Stomach (tissue), 9 donors: ENCODE data around the gene PDF. TPM values are rescaled to one million over a fixed set of nuclear protein-coding genes. Genes with fewer than 3 reads are reported as not detected.
"Not testable (repeated sequence)": the region's sequence is repeated elsewhere in the genome, so short reads cannot be mapped to it uniquely, and the experiment has no call there.

Experiments
- DNase-seq, 2 donors: peaks; one replicate each; pipeline versions ENCODE4 v3.0.0 to v3.0.0-alpha.2; 2013 to 2019
- H3K27ac ChIP-seq, 5 donors: fragments of 200-600 bp in 4 of 5; sonication (generic) in 4 of 5; one replicate each; pipeline ENCODE4 v1.5.1; 2013 to 2019; ENCODE audit warnings: mild to moderate bottlenecking in 1 of 5, moderate library complexity in 1 of 5
- H3K27me3 ChIP-seq, 3 donors: fragments of 200-600 bp; sonication (generic); one replicate each; pipeline ENCODE4 v1.5.1; 2017 to 2019; ENCODE audit warnings: mixed run types in 1 of 3
- H3K36me3 ChIP-seq, 4 donors: fragments of 200-600 bp; sonication (generic); 1 replicate in 3 of 4; 2 replicates in 1 of 4; pipeline ENCODE4 v1.5.1; 2016 to 2019
- H3K4me1 ChIP-seq, 4 donors: fragments of 200-600 bp; sonication (generic); one replicate each; pipeline ENCODE4 v1.5.1; 2016 to 2019
- H3K4me3 ChIP-seq, 4 donors: fragments of 200-600 bp; sonication (generic) in 3 of 4; one replicate each; pipeline ENCODE4 v1.5.1; 2016 to 2019; ENCODE audit warnings: mild to moderate bottlenecking in 1 of 4
- H3K9me3 ChIP-seq, 4 donors: fragments of 200-600 bp; sonication (generic); one replicate each; pipeline ENCODE4 v1.5.1; 2016 to 2019
- CTCF ChIP-seq, 7 experiments: fragments of 450-650 bp in 4 of 7; fragments of 200-600 bp in 3 of 7; sonication (generic) in 3 of 7; IDR thresholded peaks; one replicate each; pipeline ENCODE4 v1.5.1; 2016 to 2019; ENCODE audit warnings: antibody characterized with exemption in 7 of 7, control low read depth in 2 of 7, mild to moderate bottlenecking in 1 of 7
- EP300 ChIP-seq: sonication (generic); formaldehyde crosslinking; IDR thresholded peaks from one replicate; pipeline ENCODE4 v1.6.1; 2017; ENCODE audit warnings: antibody characterized with exemption
- POLR2A ChIP-seq, 4 donors: fragments of 450-650 bp; IDR thresholded peaks; one replicate each; pipeline ENCODE4 v1.6.1; 2016; ENCODE audit warnings: antibody characterized with exemption in 4 of 4, control low read depth in 2 of 4, mild to moderate bottlenecking in 1 of 4, moderate library complexity in 1 of 4
- POLR2AphosphoS5 ChIP-seq, 3 donors: sonication (generic); formaldehyde crosslinking; IDR thresholded peaks; one replicate each; pipeline ENCODE4 v1.6.1; 2016; ENCODE audit warnings: antibody characterized with exemption in 3 of 3
- WGBS, 5 donors: extraction: QIAGEN DNeasy Blood & Tissue Kit in 3 of 5; methylation state at CpG; one replicate each; pipeline versions ENCODE4 v1.1.5 to v1.1.7; 2013 to 2018; 5-methylcytosine and 5-hydroxymethylcytosine counted together
- intact Hi-C: fragments of 100-400 bp; cut with DNase I; formaldehyde crosslinking; loops from one replicate; pipeline ENCODE4 v1.15.1; 2023; ENCODE audit warnings: low total_unique reads
- polyA plus RNA-seq, 3 donors: library from polyadenylated mRNA; stranded (reverse); fragments of 200-250 nt; gene quantifications; one replicate each; pipeline ENCODE4 v1.2.3, GENCODE V29; 2013
- total RNA-seq, 5 donors: library from RNA; depleted of rRNA; stranded (reverse); fragments of >200 nt; gene quantifications; one replicate each; pipeline versions ENCODE4 v1.1.0 to v1.2.3, GENCODE V29; 2014 to 2016
- donor health status: healthy with polysubstance abuse.
- donor health status: Bipolar disorder and iron deficiency.
- donor health status: healthy.

The PDF gene
- total and polyA plus RNA-seq, 8 donors = 1.7 to 131 (median 7.9) TPM; not detected in 1

- H3K27ac ChIP-seq = no peak overlapping the region
- no peak for TF ChIP-seq POLR2AphosphoS5 (IDR thresholded peaks at IDR 0.05)
- peaks cover 62 to 100% (median 98%) of the 10 kb centered on the region in 4 donors for H3K36me3 ChIP-seq
- H3K4me1 ChIP-seq = peaks cover 0 to 8% (median 2%) of the 10 kb centered on the region in 4 donors
- DNase-seq = no peak
- H3K9me3 ChIP-seq = no peaks in the 10 kb centered on the region
- no peak overlapping the region for H3K4me3 ChIP-seq
- WGBS, 5 donors = 78 to 88% (median 82%) methylated on average over 7 of the region's 7 CpGs
- no peaks in the 10 kb centered on the region for H3K27me3 ChIP-seq
- intact Hi-C loops = no loop called here
These were observed 37.6 kb upstream of the PDF start for GRCh38 chr16:69367980-69368379.

DNA sequence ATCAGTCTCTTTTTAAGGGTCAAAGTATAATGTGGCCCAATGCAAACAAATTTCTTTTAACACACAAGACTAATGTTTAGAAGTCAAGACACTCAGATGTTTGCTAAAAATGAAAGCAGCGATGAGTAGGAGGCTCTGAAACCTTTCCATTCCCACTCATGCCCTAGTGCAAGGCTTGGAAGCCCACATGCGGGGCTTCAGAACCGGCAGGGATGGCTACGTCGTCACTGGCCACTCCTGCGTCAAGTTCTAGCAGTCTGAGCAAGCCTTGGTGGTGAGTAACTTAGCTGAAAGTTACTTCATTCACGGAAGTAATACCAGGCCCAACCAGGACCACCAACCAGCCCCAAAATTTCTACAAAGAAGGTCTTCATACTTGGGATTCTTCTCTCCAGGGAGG lies 36.0 kb upstream of the PDF start:
- DNase-seq = no peak
- Histone ChIP-seq H3K9me3 (no peaks in the 10 kb centered on the region), H3K36me3 (peaks cover 62 to 90% (median 85%) of the 10 kb centered on the region in 4 donors), H3K27ac (no peak overlapping the region), H3K27me3 (no peaks in the 10 kb centered on the region), H3K4me3 (no peak overlapping the region), H3K4me1 (peaks cover 0 to 4% (median 2%) of the 10 kb centered on the region in 4 donors)
- TF ChIP-seq POLR2A (IDR thresholded peaks at IDR 0.05) (no peak), POLR2AphosphoS5 (IDR thresholded peaks at IDR 0.05) (no peak), CTCF (IDR thresholded peaks at IDR 0.05) (no peak), EP300 (no peak)
- intact Hi-C loops = no loop called here
- 82 to 92% (median 89%) methylated on average over 7 of the region's 7 CpGs for WGBS, 5 donors

DNA sequence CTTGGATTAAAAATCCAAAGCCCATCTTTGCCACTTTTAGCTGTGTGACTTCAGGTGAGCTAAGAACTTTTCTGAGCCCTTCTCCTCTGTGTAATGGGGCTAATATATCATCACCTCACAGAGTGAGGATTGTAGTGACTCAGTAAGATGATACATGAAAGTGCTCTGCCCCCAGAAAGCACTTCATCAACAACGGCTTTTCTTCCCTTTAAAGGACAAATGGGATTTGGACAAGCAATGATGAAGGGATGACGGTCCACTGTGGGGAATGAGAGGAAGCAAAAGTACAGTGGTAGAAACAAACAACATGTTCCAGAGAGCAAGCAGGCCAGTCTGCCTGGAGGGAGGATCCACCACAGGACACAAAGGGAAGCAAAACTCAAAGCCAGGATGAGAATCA lies 35.5 kb upstream of the PDF start:
- Histone ChIP-seq H3K4me1 (peaks cover 0 to 4% (median 2%) of the 10 kb centered on the region in 4 donors), H3K4me3 (no peak overlapping the region), H3K9me3 (no peaks in the 10 kb centered on the region), H3K36me3 (peaks cover 62 to 90% (median 85%) of the 10 kb centered on the region in 4 donors), H3K27ac (no peak overlapping the region), H3K27me3 (no peaks in the 10 kb centered on the region)
- no peak for DNase-seq
- intact Hi-C loops = no loop called here
- TF ChIP-seq CTCF (IDR thresholded peaks at IDR 0.05) = no peak
- no peak for TF ChIP-seq POLR2AphosphoS5 (IDR thresholded peaks at IDR 0.05)
- no peak for TF ChIP-seq EP300
- TF ChIP-seq POLR2A (IDR thresholded peaks at IDR 0.05) = no peak
- WGBS, 5 donors = 82 to 91% (median 84%) methylated on average over 2 of the region's 2 CpGs

DNA sequence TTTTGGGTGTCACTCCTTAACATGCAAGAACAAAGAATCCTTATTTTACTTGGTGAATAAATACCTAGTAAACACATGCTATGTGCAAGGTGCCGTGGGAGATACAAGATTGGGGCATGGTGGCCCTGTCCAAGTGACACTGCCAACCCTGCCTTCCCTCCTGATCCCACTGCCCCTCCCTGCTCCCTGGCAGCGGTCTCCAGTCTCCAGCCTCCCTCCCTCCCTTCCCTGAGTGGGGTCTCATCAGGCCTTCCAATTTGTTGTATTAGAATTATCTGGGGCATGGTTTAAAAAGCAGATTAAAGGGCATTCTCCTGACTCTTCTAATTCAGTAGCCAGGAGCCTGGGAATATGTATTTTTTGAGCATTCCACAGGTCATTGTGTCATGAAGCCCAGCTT lies 33.7 kb upstream of the PDF start:
- H3K9me3 ChIP-seq = no peaks in the 10 kb centered on the region
- H3K4me1 ChIP-seq = peaks cover 0 to 4% (median 2%) of the 10 kb centered on the region in 4 donors
- intact Hi-C loops = no loop called here
- 83 to 91% (median 88%) methylated on average over 2 of the region's 2 CpGs for WGBS, 5 donors
- no peak overlapping the region for H3K27ac ChIP-seq
- no peak overlapping the region for H3K4me3 ChIP-seq
- no peak for DNase-seq
- H3K27me3 ChIP-seq = no peaks in the 10 kb centered on the region
- no peak for TF ChIP-seq POLR2A (IDR thresholded peaks at IDR 0.05)
- TF ChIP-seq CTCF (IDR thresholded peaks at IDR 0.05) = no peak
- TF ChIP-seq EP300 = no peak
- no peak for TF ChIP-seq POLR2AphosphoS5 (IDR thresholded peaks at IDR 0.05)
- peaks cover 48 to 84% (median 80%) of the 10 kb centered on the region in 4 donors for H3K36me3 ChIP-seq

DNA sequence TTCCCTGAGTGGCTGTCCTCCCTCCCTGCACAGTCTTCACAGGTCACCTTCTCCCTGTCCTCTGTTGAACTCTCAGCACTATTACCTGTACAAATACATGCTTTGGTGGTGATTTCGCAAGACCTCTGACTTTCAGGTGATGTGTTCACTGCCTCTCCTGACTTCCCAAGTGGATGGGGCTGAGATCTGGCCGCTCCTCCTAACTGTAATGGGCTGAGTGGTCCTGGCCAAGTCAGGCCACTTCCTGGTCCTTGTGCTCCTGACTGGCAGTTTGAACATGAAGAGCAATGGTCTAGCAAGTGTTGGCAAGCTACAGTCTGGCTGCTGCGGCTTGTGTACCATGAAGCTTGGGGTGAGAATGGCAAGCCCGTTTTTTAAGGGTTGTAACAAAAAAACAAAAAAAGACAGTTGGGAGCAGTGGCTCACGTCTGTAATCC lies 32.9 kb upstream of the PDF start:
- no peaks in the 10 kb centered on the region for H3K4me1 ChIP-seq
- peaks cover 44 to 76% (median 72%) of the 10 kb centered on the region in 4 donors for H3K36me3 ChIP-seq
- no peak overlapping the region for H3K27ac ChIP-seq
- no peak overlapping the region for H3K4me3 ChIP-seq
- H3K27me3 ChIP-seq = no peaks in the 10 kb centered on the region
- no peak for DNase-seq
- TF ChIP-seq POLR2A (IDR thresholded peaks at IDR 0.05) (no peak), CTCF (IDR thresholded peaks at IDR 0.05) (no peak), POLR2AphosphoS5 (IDR thresholded peaks at IDR 0.05) (no peak), EP300 (no peak)
- WGBS, 5 donors = 85 to 89% (median 88%) methylated on average over 5 of the region's 5 CpGs
- no peaks in the 10 kb centered on the region for H3K9me3 ChIP-seq
- intact Hi-C loops = no loop called here

GRCh38 chr16:69360070-69360469 lies 29.7 kb upstream of the PDF start:
- DNase-seq, intact Hi-C loops, H3K27ac ChIP-seq, H3K9me3 ChIP-seq, H3K27me3 ChIP-seq, H3K4me3 ChIP-seq, H3K4me1 ChIP-seq: not testable (repeated sequence)
- 90 to 96% (median 95%) methylated on average over 9 of the region's 9 CpGs for WGBS, 5 donors
- H3K36me3 ChIP-seq = peaks cover 29 to 44% (median 40%) of the 10 kb centered on the region in 4 donors
